HG02678 (cell line): Measurements from ENCODE around the gene FRS3.
"Not testable (repeated sequence)": the region's sequence is repeated elsewhere in the genome, so short reads cannot be mapped to it uniquely, and the experiment has no call there.

Experiments
- ATAC-seq: cut with Tn5 transposase; IDR thresholded peaks from one replicate; pipeline ENCODE4 v1.9.1; 2021; ENCODE audit warnings: mild to moderate bottlenecking, moderate library complexity; ENCODE audit not compliant: unreplicated experiment

FRS3 gene, protein sequence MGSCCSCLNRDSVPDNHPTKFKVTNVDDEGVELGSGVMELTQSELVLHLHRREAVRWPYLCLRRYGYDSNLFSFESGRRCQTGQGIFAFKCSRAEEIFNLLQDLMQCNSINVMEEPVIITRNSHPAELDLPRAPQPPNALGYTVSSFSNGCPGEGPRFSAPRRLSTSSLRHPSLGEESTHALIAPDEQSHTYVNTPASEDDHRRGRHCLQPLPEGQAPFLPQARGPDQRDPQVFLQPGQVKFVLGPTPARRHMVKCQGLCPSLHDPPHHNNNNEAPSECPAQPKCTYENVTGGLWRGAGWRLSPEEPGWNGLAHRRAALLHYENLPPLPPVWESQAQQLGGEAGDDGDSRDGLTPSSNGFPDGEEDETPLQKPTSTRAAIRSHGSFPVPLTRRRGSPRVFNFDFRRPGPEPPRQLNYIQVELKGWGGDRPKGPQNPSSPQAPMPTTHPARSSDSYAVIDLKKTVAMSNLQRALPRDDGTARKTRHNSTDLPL

DNA sequence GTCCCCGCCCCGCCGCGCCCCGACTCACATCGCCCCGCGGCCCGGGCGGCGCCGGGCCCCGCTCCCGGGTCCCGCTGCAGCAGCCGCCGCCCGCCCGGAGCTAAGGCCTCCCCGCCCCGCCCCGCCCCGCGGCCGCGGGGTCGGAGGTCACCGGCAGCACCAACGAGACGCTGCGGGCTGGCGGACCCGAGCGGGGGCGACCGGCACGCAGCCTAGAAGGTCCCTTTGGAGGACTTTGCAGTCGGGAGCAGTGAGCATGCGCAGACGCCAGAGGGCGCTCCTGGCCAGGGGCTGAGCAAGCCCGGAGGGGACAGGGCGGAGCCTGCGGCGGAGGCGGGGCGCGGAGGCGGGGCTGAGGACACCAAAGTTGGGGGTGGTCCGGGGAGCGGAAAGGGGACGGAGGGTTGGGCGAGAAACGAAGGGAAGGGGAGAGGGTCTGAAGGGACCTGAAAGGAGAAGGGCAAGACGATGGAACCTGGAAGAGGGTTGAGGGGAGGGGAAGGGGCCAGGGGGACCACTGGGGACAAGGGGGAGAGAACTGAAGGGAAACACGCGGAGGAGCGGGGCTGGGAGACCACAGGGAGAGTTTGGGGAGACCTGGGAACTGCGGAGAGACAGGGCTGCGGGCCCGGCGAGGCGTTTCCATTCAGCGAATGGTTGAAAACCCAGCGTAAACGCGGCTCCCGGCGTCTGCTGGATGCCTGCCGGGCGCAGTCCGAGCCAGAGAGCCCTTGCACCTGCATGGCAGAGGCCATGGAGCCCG is at the start of gene FRS3:
TSS of gene FRS3 (minus strand) at position 113 of the 763 bp plus-strand sequence. CDS start 2,913 bp downstream, outside the sequence.
- peak; percentile 95 for ATAC-seq

DNA sequence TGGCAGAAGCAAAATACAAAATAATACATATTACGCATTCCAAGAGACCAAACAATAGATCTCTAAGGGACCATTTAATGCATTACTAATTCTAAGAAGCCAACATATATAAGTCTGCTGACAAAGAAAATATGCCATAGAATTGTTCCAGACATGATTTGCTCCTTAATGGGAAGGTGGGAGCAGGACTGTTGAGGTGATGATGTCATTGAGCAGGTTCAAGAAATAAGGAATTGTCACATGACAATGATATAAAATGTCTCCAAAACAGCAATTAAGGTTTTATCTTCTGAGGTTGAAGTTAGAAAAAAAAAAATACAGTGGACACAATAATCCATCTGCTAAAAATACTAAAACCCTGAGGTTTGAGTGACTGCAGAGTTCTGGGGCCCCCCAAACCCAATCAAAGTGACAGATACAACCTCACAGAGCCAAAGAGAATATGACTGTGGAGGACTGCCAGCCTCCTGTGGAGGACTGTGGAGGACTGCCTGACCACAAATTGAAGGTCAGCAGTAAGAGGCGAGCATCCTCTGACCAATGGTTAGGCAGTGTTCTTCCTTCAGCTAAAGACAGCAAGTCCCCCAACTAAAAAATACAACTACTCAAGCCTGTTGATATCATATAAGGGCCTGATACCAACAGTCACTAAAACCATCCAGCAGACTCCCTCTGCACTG is 46.8 kb upstream of the FRS3 start:
- ATAC-seq: no peak

DNA sequence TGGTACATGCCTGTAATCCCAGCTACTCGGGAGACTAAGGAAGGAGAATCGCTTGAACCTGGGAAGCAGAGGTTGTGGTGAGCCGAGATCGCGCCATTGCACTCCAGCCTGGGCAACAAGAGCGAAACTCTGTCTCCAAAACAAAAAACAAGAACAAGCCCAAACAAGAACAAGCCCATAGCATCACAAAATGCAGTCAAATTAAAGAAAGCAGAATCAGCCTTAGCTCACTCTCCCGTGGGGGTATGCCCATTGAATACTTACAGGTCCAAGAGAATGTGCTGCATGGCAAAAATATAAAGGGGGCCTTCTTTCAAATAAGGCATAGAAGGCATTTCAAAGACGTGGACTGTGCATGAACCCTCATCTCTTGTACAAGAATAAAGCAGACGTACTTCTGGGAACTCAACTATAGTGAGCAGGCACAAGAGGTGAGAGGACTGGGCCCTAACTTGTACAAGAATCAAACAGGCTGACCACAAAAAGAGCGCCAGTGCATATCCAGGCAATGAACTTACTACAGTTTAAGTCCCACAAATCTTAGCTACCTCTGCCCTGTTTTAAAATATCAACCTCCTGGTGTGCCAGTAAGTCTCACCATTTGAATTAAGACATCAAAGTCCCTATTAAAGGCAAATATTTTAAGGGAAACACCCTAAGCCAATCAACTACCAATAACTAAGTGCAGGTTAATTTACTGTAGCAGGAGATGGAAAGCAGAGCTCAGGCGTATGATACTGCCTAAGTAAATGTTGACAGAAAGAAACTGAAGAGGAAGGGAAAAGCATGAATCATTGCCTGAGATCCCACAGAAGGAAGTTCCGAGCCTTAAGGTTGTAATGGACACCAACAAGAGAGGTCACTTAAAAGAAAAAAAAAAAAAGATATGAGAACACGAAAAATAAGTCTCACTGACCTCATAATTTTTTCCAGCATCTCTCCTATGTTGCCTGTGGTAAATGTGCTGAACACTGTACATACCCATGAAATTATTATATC is 45.2 kb upstream of the FRS3 start:
- no peak for ATAC-seq

DNA sequence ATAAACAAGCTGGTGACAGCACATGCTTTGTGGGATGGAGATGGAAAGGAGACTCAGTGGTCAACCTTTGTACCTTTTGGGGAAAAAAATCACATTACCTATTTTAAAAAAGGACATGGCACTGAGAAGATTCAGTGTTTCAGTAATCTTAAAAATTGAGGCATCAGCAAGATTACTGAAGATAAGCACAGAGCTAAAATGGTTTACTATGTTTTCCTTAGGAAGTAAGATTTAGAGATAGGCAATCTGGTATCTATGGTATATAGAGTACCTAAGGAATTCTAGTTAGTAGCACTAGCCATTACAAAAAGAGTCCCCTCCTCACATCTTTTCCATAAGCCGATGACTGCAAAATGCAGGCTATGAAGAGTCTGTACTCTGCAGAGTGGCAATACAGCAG is 43.5 kb upstream of the FRS3 start:
- no peak for ATAC-seq

DNA sequence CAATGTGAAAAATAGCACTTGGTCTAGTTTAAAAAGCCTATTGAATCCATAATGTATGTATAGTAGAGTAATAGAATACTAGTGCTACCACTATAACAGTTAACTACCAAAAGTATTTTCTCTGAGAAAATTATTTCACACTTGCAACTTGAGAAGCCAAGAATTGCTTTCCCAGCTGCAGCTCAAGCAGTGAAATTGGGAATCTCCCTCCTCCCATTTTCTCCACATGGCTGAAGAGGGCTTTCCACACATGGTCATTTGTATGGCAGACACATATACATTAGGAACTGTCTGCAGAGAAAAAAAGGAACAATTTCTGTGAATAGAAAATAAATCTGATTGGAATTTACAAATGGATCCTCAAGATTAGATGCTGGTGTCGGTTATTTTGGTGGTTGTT is 42.3 kb upstream of the FRS3 start:
- no peak for ATAC-seq

DNA sequence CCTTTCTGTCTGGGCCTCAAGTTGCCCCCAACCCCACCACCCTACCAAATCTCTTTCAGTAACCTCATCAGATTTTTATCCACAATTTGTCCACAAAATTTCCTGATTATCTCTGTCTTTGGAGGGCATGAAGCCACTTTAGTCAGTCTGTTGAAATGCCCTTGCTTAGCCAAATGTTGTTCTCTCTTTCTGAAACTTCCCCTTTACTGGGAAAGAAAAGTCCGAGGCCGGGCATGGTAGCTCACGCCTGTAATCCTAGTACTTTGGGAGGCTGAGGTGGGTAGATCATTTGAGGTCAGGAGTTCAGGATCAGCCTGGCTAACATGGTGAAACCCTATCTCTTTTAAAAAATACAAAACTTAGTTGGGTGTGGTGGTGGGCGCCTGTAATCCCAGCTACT is 41.6 kb upstream of the FRS3 start:
- no peak for ATAC-seq

DNA sequence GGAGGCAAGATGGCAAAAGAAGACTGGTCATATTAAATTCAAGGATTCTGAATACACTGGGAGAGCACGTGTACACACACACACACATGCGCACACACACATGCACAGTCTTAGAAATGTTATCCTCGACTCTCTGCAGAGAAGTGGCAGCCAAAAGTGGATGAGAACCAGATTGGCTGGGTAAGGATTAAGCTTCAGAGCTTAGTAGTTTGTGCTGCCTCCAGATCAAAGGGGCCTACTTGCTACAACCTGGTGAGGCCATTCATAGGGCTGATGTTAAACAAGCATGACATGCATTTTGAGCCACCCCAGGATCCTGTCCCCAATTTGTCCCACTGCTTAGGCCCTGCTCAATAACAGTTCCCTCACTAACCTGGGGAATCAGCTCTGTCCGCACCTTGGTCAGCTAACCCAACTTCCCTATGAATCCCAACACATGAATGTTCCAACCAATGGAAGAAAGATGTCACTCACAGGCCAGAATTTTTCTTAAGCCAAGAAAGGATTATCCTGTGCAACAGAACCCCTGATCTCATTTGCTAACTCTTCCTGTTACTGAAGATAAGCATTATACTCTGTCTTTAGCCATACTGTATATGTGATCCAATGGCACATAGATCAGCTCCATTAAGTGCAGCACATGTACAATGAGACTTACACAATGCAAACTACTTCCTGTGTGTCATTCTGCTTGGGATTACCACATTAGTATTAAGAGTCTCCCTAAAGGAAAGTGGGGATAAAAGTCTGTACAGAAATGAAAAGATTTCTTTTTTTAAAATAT is 38.8 kb upstream of the FRS3 start:
- ATAC-seq: no peak

DNA sequence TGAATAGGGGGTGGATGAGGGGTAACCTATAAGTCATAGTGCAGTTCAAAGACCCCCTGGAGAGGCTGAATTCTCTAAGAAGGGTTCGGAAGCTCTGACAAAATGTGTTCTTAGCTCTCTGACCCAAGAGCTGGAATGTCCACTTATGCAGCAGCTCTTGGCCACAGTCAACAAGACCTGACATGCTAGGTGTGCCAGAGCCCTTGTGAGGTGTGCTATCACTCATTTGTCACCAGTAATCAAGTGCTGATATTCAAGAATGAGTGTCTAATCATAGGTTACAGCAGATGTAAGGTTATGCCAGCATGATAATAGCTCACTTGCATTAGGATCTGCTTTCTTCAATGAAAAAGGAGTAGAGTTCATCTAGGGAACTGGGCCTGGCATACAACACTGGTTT is 35.9 kb upstream of the FRS3 start:
- no peak for ATAC-seq

DNA sequence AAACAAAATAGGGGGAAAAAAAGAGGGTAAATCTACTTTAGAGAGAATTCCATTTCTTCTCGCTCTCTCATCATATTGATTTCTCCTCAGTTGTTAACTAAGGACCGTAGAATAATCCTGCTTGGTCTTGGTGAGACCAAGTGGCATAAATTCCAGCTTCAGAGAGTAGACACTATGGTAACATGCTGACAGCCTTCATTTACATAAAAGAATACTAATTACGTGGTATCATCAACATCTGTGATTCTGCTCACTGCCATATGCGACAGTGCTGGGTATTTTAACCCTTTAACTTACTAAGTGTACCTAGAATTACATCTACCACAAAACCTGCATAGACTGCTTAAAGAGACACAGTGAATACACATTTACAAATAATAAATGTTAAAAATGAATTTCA is 34.9 kb upstream of the FRS3 start:
- ATAC-seq: no peak

DNA sequence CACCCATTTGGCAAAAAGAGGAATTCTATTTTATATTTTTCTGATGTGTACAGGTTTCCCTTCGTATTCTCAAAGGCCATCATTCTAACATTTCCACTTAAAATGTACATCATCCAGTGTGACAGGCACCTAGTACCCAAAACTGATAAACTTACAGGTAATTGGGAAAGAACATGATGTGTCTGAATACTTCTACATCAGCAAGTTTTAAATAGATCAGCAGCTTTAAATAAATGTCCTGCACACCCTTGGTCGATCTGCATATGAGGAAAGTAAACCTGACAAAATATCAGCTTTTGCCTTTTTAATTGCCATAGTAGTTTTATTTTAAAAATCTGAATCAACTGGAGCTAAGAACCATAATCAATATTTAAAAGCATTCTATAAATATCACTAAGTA is 34.3 kb upstream of the FRS3 start:
- no peak for ATAC-seq

DNA sequence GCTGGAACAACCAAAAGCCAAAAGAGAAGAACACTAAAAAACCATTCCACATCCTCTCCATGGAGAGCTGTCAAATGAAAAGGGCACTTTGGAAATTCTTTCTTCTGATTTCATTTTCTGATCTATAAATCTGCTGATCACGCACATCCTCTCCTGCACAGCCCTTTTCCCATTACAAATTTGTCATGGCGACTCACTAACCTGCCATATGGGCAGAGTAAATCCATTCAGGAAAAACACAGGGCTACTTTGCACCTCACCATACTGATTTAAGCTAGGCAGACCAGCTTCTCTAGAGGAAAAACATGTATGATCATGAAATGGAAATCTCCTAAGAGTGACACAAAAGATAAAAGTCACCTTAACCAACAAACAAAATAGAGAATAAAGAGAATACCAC is 33.8 kb upstream of the FRS3 start:
- ATAC-seq: no peak

DNA sequence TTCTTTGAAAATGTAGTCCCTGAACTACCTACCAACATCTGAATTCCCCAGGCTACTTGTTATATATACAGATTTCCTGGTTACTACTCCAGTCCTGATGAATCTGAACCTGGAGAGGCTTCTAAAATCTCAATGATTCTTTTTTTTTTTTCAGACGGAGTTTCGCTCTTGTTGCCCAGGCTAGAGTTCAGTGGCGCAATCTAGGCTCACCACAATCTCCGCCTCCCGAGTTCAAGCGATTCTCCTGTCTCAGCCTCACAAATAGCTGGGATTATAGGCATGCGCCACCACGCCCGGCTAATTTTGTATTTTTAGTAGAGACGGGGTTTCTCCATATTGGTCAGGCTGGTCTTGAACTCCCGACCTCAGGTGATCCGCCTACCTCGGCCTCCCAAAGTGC is 32.2 kb upstream of the FRS3 start:
- not testable (repeated sequence) for ATAC-seq

DNA sequence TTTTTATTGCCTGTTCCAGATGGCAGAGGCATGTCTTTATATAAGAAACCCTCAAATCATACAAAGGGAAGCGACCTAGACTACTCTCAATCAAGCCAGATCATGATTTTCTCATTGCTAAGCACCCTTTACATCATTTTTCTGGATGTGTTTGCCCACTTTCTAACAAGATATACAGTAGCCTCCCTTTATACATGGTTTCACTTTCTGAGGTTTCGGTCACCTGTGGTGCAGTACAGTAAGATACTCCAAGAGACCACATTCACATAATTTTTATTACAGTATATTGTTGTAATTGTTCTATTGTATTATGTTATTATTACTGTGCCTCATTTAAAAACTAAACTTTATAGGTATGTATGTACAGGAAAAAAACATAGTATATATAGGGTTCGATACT is 31.4 kb upstream of the FRS3 start:
- no peak for ATAC-seq

DNA sequence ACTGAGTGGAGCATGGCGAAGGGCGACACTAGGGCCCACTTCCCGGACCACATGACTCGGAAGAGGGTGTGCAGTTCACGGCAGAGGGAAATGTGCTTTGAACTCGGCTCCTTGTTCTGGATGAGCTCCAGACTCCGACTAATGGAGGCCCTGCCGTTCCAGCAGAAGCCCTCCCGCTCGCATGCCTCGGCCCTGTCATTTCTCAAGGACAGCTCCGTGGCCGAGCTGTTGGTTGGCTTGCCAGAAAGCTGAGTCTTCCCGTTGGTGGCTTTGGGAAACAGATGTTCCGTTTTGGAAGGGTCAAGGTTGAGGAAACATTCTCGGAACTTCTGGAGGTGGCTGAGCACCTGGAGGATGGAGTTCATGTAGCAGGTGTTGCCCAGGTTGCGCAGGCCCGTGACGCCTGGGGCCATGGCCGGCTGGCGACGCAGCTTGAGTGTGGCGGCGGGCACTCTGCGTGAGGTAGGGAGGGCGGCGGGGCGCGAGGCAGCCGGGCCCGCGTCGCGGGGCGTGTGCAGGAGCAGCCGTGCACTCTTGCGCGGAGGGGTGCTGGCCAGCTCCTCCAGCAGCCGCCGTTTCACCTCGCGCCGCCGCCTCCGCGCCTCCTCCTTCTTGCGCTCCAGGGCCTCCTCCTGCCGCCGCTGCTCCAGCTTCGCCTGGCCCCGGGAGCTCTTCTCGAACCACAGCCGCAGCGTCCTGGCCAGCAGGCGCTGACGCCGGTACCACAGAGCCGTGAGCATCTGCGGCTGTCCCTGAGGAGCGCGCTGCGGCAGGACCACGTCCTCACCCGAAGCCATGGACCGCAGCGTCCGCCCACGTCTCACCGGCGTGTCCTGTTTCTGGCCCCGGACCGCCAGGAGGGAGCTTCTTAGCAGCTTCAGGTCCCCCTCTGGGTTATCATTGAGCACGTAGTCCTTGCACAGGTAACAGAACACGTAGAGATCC is 26.4 kb upstream of the FRS3 start:
- ATAC-seq: no peak

DNA sequence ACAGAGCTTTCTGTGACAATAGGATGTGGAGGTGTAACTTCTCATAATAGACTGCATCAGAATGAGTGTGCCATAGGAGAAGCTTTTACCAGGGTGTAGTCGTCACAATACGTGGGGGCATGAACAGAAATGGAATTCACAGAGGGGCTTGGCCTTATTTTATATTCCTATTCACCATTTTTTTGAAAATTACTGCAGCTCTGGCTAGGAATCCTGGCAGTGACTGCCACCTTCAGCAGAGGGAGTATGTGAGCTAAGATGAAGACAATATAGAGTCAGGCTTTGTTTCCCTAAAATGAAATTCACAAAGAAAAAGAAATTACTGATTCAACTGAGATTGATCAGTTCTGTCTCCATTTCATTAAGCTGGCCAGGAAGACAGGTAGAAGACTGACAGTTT is 21.7 kb upstream of the FRS3 start:
- ATAC-seq: no peak

DNA sequence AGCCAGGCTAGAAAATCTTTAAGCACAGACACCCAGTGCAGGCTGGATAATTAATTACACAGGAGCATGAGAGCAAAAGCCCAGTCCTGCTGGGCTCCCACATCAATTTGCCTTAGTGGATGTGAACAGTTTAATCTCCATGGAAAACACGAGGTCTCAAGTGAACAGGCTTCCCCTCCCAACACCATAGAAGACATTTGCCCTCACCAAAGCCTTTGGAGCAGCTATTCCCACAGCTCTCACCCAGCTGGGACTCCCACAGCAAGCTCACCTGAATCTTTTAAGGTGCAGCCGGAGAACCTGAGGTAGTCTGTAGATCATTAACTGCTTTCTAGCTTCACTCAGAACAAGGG is 19.8 kb upstream of the FRS3 start:
- no peak for ATAC-seq

DNA sequence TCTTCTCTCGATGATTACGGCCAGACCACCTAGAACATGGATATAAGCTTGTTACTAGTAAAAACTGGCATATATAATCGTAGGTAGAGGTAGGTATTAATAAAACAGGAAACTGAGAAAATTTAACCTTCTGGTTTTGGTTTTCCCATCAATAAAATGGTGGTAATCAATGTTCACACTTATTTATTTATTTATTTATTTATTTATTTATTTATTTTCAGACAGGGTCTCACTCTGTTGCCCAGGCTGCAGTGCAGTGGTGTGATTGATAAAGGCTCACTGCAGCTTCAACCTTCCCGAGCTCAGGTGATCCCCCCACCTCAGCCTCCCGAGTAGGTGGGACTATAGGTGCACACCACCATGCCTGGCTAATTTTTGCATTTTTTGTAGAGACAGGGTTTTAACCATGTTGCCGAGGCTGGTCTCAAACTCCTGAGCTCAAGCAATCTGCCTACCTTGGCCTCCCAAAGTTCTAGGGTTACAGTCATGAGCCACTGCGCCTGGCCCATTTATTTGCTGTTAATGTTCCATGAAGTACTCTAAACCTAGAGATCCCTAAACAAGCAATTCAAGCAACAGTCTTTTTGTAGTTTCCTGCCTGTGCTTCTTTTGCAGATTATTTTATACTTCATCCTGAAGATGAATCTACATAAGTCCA is 19.3 kb upstream of the FRS3 start:
- ATAC-seq: no peak

DNA sequence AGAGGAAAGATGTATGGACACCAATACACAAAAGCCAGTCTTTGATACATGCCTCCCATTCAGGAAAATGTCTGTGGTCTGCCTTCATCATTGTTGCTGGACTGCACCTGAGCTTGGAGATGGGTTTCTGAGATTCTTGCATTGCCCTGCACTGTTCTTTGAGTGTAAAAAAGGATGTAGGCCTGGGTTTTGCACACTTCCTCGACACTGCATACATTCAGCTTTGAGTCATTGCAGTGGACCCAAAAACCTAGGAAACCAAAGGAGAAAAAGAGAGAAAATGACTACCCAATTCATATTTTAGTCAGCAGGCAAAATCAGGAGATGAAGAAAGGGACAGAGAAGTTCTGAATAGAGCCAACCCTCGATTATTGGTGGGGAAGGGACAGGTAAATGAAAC is 16.8 kb upstream of the FRS3 start:
- ATAC-seq: no peak
